Omental fat pad (tissue), 4 donors: Measurements from ENCODE around the gene PRR5L. TPM values are rescaled to one million over a fixed set of nuclear protein-coding genes. Genes with fewer than 3 reads are reported as not detected.

Experiments used
- ATAC-seq: fragments of 150-250 bp; one replicate; pipeline ENCODE4 v1.9.1; 2016; ENCODE audit warnings: mild to moderate bottlenecking, moderate library complexity; ENCODE audit not compliant: low FRiP score
- DNase-seq: peaks from one replicate; pipeline ENCODE4 v3.0.0-alpha.2; 2019; ENCODE audit warnings: low spot score
- total RNA-seq, 4 donors: library from RNA; depleted of rRNA; stranded (reverse); fragments of >200 nt; gene quantifications; one replicate each; pipeline ENCODE4 v1.1.0, GENCODE V29; 2016
- TF ChIP-seq, protein P1 (sequence below), 3 donors: fragments of 450-650 bp; IDR thresholded peaks; one replicate each; pipeline ENCODE4 v1.5.1; 2016 to 2017; ENCODE audit warnings: antibody characterized with exemption in 3 of 3, mild to moderate bottlenecking in 3 of 3, moderate library complexity in 2 of 3

The PRR5L gene
- total RNA-seq, 4 donors from 2014 or later, result 8.7 to 26.8 (median 16.2) TPM

GRCh38 chr11:36257351-36257750 is 38.7 kb upstream of the PRR5L start:
- TF ChIP-seq, protein P1, sequence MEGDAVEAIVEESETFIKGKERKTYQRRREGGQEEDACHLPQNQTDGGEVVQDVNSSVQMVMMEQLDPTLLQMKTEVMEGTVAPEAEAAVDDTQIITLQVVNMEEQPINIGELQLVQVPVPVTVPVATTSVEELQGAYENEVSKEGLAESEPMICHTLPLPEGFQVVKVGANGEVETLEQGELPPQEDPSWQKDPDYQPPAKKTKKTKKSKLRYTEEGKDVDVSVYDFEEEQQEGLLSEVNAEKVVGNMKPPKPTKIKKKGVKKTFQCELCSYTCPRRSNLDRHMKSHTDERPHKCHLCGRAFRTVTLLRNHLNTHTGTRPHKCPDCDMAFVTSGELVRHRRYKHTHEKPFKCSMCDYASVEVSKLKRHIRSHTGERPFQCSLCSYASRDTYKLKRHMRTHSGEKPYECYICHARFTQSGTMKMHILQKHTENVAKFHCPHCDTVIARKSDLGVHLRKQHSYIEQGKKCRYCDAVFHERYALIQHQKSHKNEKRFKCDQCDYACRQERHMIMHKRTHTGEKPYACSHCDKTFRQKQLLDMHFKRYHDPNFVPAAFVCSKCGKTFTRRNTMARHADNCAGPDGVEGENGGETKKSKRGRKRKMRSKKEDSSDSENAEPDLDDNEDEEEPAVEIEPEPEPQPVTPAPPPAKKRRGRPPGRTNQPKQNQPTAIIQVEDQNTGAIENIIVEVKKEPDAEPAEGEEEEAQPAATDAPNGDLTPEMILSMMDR (IDR thresholded peaks at IDR 0.05), result no peak
- ATAC-seq (peak; percentile 88), DNase-seq (no peak)

GRCh38 chr11:36258730-36259360 is 37.2 kb upstream of the PRR5L start:
- ATAC-seq (peak; percentile 45), DNase-seq (no peak)
- TF ChIP-seq, protein P1 (IDR thresholded peaks at IDR 0.05), result no peak

GRCh38 chr11:36261094-36261493 is 35.0 kb upstream of the PRR5L start:
- DNase-seq (no peak), ATAC-seq (no peak)
- TF ChIP-seq, protein P1 (IDR thresholded peaks at IDR 0.05), result no peak

- TF ChIP-seq, protein P1 (IDR thresholded peaks at IDR 0.05), result no peak
- DNase-seq (no peak), ATAC-seq (no peak)
These were observed 31.8 kb upstream of the PRR5L start for GRCh38 chr11:36264011-36264972.

- no peak for ATAC-seq
- TF ChIP-seq, protein P1 (IDR thresholded peaks at IDR 0.05), result no peak
These were observed 31.1 kb upstream of the PRR5L start for GRCh38 chr11:36264973-36265344.

GRCh38 chr11:36265793-36266628 is 30.1 kb upstream of the PRR5L start:
- peak; percentile 50 for DNase-seq
- peak; percentile 46 for ATAC-seq
- TF ChIP-seq, protein P1 (IDR thresholded peaks at IDR 0.05), result peak in 2 of 3 donors; percentile 28 to 32

More at GRCh38 chr11:36264973-36265344, 31.1 kb upstream of the PRR5L start:
- DNase-seq, result no peak
